GM19328 (cell line): ENCODE results near the gene CIT.

ENCODE experiments used
- ATAC-seq: cut with Tn5 transposase; IDR thresholded peaks from one replicate; pipeline ENCODE4 v1.9.1; 2021; ENCODE audit warnings: mild to moderate bottlenecking, moderate library complexity; ENCODE audit not compliant: unreplicated experiment

The CIT gene

GRCh38 chr12:119748497-119748896 lies 128.6 kb downstream of the CIT start:
- no peak for ATAC-seq

- ATAC-seq = no peak
These were observed 131.0 kb downstream of the CIT start for GRCh38 chr12:119746169-119746568.

GRCh38 chr12:119744900-119745606 lies 132.1 kb downstream of the CIT start:
- ATAC-seq = no peak

- no peak for ATAC-seq
These were observed 134.4 kb downstream of the CIT start for GRCh38 chr12:119742700-119743099.

- ATAC-seq = no peak
These were observed 136.3 kb downstream of the CIT start for GRCh38 chr12:119740830-119741229.

GRCh38 chr12:119735079-119735478 lies 142.0 kb downstream of the CIT start:
- ATAC-seq = no peak

- no peak for ATAC-seq
These were observed 146.7 kb downstream of the CIT start for GRCh38 chr12:119730381-119730780.

- ATAC-seq = no peak
These were observed 147.2 kb downstream of the CIT start for GRCh38 chr12:119729871-119730270.

- ATAC-seq = no peak
These were observed 148.7 kb downstream of the CIT start for GRCh38 chr12:119728444-119728745.

- no peak for ATAC-seq
These were observed 149.3 kb downstream of the CIT start for GRCh38 chr12:119727600-119728443.

GRCh38 chr12:119725523-119725922 lies 151.6 kb downstream of the CIT start:
- no peak for ATAC-seq

- ATAC-seq = no peak
These were observed 155.8 kb downstream of the CIT start for GRCh38 chr12:119721306-119721705.

- no peak for ATAC-seq
These were observed 156.8 kb downstream of the CIT start for GRCh38 chr12:119720349-119720748.

- no peak for ATAC-seq
These were observed 159.0 kb downstream of the CIT start for GRCh38 chr12:119718141-119718540.

GRCh38 chr12:119715268-119715620 lies 161.9 kb downstream of the CIT start:
- ATAC-seq = no peak

- ATAC-seq = no peak
These were observed 162.4 kb downstream of the CIT start for GRCh38 chr12:119714614-119715267.

- ATAC-seq = no peak
These were observed 163.5 kb downstream of the CIT start for GRCh38 chr12:119713551-119714031.

- ATAC-seq = no peak
These were observed 164.4 kb downstream of the CIT start for GRCh38 chr12:119712721-119713120.

- ATAC-seq = no peak
These were observed 165.4 kb downstream of the CIT start for GRCh38 chr12:119711693-119712092.

GRCh38 chr12:119710965-119711551 lies 166.1 kb downstream of the CIT start:
- no peak for ATAC-seq

GRCh38 chr12:119710374-119710964 lies 166.7 kb downstream of the CIT start:
- ATAC-seq = no peak
